Keratinocyte (primary cell): Measurements from ENCODE around the gene ACVR1B.

Experiments
- CTCF ChIP-seq, 3 experiments: IDR thresholded peaks in 1 of 3; conservative IDR thresholded peaks in 1 of 3; optimal IDR thresholded peaks in 1 of 3; 2 replicates in 2 of 3; 3 replicates in 1 of 3; pipeline versions ENCODE3 to v1.5.1; 2011; ENCODE audit warnings: low read length in 3 of 3, mild to moderate bottlenecking in 3 of 3, moderate library complexity in 2 of 3, control low read depth in 1 of 3, inconsistent platforms in 1 of 3; ENCODE audit not compliant: insufficient read depth in 2 of 3; ENCODE audit errors: extremely low read depth in 1 of 3
- EZH2 ChIP-seq: IDR thresholded peaks from one replicate; pipeline ENCODE4 v1.6.1; 2012; ENCODE audit warnings: inconsistent platforms, mild to moderate bottlenecking, low read length, moderate library complexity

- TF ChIP-seq CTCF (optimal IDR thresholded peaks at IDR 0.05 in 1 of 3, IDR thresholded peaks at IDR 0.05 in 1 of 3, conservative IDR thresholded peaks at IDR 0.05 in 1 of 3; ENCODE audit: extremely low read depth in 1 of 3, insufficient read depth in 2 of 3, low read length in 3 of 3) (no peak), EZH2 (no peak)
Measured at GRCh38 chr12:52010692-52011601, 59.4 kb downstream of the ACVR1B start.
